SK-MEL-5 (cell line): ENCODE results near the gene PRDX3. TPM values are rescaled to one million over a fixed set of nuclear protein-coding genes. Genes with fewer than 3 reads are reported as not detected.
"Not testable (repeated sequence)": the region's sequence is repeated elsewhere in the genome, so short reads cannot be mapped to it uniquely, and the experiment has no call there.

Source experiments
- DNase-seq: peaks from one replicate; pipeline ENCODE4 v3.0.0-alpha.2; 2016; ENCODE audit warnings: low read depth, low spot score
- in situ Hi-C: cut with HindIII; loops from 2 replicates; pipeline ENCODE4 v1.10.0; 2016; ENCODE audit warnings: low sequenced_read_pairs, high pct_unique_total_duplicates, low pct_unique_long_range_greater_than_20kb
- total RNA-seq: library from RNA; depleted of rRNA; stranded (reverse); fragments of >200 nt; shearing (Covaris generic); gene quantifications from 2 replicates; pipeline ENCODE4 v1.2.3, GENCODE V29; 2014

PRDX3 gene
- total RNA-seq, 1 experiment from 2014 or later = 273 TPM

DNA sequence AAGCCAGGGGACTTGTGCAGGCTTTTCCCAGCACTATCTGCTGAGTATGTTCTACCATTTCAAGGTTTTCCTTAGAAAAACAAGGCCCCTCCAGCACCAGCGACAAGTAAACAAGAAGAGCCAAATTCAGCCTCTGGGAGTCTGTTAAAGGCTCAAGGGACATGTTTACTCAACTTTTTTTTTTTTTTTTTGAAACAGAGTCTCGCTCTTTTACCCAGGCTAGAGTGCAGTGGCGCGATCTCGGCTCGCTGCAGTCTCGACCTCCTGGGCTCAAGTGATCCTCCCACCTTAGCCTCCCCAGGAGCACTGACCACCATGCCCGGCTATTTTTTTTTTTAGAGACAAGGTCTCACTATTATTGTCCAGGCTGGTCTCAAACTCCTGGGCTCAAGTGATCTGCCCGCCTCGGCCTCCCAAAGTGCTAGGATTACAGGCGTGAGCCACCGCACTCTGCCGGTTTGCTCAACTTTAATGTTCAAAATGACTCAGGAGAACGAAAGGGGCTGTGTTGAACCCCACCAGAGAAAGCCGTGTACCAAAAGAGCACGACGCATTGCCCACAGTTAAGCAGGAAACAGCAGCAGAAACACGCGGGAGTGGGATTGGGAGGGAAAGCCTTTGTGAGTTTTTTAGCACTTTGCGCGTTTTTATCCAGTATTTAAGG, 772 bp downstream of the PRDX3 start:
- in situ Hi-C loops = no loop called here
- no peak for DNase-seq

DNA sequence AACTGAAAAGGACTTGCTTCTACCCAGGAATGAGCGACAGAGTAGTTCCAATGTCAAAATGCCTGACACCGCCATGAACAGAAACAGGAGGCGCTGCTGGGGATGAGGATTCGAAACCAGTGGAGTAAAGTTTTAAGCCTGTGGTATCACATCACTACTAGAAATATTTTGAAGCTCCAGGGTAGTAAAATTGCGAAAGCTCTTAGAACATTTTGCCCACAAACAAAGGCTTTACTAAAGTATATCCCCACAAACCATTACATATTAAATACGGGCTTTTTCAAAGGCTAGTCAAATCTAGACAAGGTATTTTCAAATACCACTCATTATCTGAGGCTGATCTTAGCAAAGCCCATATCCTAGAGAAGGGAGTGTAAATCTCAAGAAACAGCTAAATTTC, 2.4 kb downstream of the PRDX3 start:
- in situ Hi-C loops = no loop called here
- DNase-seq = no peak

DNA sequence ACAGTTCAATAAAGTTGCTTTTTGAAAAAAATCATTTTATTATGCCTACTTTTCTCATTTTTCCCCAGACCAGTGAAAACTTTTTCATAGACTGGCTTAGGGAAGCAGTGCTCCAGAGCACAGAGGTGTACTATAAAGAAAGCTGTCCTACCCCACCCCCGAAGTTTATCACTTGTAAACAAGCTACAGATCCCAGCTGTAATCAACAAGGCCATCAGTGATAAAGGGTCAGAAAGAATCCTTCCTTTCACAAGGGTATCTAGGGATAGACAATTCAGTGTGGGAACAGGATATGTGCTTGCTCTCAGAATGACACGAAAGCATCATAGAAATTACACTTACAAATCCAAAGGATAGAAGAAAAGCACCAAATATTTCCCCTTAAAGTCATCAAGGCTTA, 4.5 kb downstream of the PRDX3 start:
- no peak for DNase-seq
- in situ Hi-C loops = no loop called here

DNA sequence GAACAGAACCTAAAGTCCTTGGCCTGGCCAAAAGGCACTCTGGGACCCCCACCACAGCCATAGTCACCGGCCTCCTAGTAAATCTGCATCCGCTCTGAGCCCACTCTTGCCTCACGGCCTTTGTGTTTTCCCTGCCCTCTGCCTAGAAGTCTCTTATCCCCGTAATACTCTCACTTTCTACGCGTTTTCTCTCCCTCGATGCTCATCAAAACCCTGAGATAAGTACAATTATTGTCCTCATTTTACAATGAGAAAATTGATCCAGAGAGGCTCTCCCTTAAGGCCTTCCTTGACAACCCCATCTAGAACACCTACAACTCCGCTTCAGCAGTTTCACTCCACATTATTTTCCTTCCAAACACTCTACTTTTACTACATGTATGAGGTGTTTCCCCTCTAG, 11.6 kb downstream of the PRDX3 start:
- DNase-seq = no peak
- in situ Hi-C loops = no loop called here

DNA sequence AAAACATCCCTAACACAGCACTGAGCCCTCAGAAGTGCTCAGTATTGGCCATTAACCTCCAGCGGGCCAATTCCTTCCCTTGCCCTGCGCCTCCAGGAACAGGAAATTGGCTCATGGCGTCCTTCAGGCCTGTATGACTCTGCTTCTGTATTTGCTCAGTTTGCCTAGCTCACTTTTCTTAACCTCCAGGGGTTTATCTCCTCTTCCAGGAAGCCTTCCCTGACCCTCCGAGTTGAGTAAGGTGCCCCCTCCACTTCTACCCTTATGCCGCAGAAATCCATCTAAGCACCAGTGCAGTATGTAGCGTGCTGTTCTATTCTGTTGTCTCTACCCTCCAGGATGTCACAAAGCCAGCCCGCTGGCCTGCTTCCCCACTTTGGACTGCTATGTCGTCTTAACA, 12.0 kb downstream of the PRDX3 start:
- in situ Hi-C loops = no loop called here
- no peak for DNase-seq

DNA sequence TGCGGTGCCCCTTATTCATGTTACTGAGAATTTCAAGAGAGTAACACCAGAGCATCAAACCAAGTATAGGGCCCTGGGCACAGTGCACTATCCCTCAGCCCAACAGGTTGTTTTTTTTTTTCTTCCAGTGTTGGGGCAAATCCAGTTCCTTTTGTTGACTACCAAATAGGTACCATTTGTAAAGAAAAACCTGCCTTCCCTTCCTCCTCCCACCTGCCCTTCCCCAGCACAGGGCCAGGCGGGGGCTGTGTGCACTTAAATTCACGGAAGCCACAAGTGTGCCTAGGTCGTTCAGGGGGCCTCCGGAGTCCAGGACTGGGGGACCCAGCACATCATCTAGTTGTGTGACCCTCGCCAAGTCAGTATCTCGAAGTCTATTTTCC, 12.5 kb downstream of the PRDX3 start:
- no peak for DNase-seq
- in situ Hi-C loops = no loop called here

DNA sequence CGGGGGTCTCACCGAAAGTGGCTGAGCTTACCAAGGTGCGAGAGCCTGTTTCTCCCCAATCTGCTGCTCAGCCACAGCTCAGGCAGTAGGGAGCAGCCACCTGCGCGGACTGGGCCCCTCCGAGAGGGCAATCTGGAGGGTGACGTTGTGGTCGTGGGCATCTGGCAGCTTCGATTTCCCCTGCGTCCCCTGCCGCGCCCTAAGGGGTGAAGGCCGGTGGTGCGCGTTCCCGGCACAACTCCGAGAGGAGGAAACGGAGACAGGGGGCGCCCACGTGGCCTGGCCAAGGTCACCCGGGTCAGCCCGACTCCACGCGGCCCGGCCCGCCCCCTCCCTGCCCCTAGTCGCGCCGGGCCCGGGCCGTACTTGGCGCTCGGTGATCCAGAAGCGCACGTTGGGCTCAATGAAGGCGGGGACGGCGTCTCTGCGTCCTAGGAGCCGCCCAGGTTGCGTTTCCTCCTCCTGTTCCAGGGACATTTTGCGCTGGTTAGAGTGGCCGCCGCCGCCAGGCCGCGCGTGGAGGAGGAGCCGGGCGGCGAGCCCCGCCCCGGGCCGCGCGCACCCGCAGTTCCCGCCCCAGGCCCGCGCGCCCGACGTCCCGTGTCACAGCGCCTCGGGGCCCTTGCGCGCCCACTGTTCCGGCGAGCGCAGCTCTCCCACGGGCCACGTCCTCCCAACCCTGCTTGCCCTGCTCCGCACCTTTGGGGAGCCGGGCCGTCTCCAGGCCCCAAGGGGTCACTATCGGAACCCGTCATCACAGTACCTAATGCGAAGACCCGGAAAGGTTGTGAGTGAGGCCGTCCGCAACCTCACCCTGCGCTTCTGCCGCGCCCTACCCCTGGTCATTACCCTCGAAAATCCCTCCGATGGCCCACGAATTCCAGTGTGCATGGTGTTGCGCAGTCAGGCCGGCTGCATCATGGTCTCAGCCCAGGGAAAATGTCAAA, 13.2 kb downstream of the PRDX3 start, which contains the start of gene SFXN4:
SFXN4 (minus strand) TSS at position 544 of the 947 bp plus-strand sequence; CDS start at position 477, 67 bp downstream.
- in situ Hi-C loops = no loop called here
- DNase-seq = peak; percentile 58

DNA sequence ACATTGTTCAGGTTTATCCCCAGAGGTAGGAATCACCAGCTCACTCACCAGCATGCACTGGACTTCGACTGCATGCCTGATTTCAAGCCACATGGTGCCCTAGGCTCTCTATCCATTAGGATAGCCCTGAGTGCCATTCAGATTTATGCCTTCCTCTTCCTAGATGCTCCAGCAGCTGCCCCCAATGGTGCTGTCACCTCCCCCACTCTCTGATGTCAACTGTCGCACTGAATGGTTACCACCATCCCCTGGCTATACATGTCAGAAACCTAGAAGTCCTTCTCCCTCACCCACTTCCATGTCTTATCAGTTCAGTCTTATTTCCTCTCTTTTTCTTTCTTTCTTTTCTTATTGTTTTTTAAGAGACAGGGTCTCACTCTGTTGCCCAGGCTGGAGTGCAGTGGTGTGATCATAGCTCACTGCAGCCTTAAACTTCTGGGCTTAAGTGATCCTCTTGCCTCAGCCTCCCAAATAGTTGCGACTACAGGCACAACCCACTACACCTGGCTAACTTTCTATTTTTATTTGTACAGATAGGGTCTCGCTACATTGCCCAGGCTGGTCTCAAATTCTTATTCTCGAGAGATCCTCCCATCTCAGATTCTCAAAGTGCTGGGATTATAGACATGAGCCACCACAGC, 16.0 kb downstream of the PRDX3 start:
- in situ Hi-C loops = no loop called here
- DNase-seq = no peak

DNA sequence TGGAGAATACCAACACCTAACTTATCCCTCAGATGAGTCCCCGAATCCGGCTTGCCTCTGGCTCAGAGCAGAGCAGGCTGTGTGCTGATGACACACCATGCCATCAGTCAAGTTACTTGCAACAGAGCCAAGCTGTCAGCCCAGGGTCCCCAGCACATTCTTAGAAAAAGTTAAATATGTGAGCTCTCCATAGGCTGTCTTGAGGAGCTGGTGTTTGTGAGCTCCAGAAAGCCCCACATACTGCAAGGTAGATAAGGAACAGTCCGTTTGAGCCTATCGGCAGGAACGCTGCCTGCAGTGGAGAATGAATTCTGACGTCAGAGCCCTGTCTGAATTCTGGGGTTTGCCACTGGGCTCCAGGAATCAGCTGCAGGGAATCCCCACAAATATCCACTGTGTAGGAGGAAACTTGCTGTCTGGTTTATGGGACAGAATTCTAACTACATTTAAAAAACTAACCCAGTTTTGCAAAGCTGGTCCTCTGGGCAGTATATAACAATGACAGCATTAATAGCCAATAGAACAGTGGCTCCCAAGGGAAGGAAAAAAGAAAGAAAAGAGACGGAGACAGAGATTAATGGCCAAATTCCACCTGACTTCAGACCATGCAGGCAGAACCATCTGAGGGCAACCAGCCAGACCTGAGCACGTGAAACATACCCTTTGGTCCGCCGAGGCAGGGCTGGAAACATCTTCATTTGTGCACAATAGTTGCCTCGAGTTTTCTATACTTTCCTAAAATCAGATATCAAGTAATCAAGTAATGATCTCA, 16.7 kb downstream of the PRDX3 start:
- no peak for DNase-seq
- in situ Hi-C loops = no loop called here

DNA sequence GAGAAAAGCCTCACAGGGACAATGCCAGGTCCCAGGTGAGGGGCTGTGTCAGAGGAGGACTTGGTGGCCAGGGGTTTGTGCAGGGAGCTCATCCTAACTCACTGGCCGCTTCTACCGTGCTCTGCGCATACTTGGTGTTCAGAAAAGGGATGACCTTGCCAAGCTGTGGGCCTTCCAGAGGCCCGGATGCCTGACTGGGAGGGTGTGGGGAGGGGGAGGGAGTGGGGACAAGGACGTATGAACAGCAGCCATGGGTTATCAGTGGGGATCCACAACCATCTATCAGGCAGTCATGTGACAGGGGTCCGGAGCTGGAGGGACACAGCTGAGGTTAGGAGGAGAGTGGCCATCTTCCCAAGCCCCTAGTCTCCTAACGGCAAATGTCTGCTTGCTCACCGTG, 19.3 kb downstream of the PRDX3 start:
- DNase-seq = no peak
- in situ Hi-C loops = no loop called here

DNA sequence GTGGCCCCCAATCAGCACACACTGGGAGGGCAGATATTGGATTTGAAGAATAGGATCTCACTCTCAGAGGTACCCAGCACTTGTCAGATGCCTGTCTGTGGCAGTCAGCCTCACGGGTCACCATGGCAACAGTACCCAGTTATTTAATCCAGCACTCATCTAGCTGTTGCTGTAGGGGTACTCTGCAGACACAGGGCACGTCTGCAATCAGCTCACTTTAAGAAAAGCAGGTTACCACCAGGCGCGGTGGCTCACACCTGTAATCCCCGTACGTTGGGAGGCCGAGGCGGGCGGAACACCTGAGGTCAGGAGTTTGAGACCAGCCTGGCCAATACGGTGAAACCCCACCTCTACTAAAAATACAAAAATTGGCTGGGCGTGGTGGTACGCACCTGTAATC, 25.0 kb downstream of the PRDX3 start:
- in situ Hi-C loops = no loop called here
- no peak for DNase-seq

DNA sequence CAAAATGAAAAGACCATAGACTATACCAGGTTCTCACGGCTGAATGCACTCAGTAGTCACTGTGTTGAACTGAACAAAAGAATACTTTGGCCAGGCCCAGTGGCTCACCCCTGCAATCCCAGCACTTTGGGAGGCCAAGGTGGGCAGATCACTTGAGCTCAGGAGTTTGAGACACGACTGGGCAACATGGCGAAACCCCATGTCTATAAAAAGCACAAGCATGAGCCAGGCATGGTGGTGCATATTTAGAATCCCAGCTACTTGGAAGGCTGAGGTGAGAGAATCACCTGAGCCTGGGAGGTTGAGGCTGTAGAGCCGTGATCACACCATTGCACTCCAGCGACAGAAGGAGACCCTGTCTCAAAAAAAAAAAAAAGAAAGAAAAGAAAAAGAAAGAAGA, 25.6 kb downstream of the PRDX3 start:
- in situ Hi-C loops = no loop called here
- DNase-seq = no peak

DNA sequence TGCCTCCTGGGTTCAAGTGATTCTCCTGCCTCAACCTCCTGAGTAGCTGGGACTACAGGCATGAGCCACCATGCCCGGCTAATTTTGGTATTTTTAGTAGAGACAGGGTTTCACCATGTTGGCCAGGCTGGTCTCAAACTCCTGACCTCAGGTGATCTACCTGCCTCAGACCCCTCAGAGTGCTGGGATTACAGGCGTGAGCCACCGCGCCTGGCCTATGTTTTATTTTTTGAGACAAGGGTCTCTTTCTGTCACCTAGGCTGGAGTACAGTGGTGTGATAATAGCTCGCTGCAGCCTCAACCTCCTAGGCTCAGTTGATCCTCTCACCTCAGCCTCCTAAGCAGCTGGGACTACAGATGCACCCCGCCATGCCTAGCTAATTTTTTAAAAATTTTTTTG, 27.0 kb downstream of the PRDX3 start:
- DNase-seq, in situ Hi-C loops: not testable (repeated sequence)

DNA sequence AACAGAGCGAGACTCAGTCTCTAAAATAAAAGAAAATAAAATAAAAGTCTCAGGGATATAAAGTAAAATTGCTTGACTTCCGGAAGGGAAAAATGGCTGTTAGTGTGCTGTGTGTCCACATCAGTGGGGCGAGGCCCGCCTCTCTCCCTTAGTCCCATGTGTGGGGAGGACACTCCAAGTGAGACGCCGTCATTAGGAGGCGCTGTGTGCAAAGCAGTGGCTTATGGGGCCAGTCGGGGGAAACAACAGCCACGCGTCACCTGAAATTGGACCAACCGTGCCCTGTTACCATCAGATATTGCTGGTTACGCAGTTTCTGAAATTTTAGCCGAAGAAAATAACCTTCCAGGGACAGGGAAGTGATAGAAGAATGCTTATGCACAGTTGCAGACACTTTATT, 28.9 kb downstream of the PRDX3 start:
- peak; percentile 57 for DNase-seq

DNA sequence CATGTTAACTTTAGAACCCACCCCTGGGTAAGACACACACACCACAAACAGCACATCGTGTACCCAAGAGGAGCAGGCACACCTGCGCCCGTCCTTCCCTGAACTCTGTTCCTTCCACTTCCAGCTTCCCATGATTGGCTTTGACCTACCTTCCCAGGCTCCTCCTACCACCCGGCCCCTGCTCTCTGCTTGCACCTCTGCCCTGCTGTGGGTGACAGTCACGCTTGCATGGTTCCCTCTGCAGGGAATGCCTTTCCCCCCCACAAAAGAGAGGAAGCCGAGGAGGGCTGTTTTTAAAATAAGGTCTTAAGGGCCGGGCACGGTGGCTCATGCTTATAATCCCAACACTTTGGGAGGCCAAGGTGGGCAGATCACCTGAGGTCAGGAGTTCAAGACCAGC, 29.5 kb downstream of the PRDX3 start:
- in situ Hi-C loops = no loop called here
- no peak for DNase-seq

More for the DNA sequence above, 28.9 kb downstream of the PRDX3 start:
- in situ Hi-C loops = no loop called here

DNA sequence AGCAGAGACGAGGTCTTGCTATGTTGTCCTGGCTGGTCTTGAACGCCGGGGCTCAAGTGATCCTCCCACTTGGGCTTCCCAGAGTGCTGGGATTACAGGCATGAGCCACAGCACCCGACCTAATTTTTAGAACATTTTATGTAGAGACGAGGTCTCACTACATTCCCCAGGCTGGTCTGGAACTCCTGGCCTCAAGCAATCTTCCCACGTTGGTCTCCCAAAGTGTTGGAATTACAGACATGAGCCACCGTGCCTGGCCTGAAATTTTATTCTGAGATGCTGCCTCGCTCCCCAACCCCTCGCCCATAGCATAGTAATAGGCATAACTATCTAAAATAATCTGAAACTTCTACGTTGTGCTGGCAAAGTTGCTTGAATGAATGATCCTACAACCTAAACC, 35.0 kb downstream of the PRDX3 start:
- no peak for DNase-seq
- in situ Hi-C loops = no loop called here

DNA sequence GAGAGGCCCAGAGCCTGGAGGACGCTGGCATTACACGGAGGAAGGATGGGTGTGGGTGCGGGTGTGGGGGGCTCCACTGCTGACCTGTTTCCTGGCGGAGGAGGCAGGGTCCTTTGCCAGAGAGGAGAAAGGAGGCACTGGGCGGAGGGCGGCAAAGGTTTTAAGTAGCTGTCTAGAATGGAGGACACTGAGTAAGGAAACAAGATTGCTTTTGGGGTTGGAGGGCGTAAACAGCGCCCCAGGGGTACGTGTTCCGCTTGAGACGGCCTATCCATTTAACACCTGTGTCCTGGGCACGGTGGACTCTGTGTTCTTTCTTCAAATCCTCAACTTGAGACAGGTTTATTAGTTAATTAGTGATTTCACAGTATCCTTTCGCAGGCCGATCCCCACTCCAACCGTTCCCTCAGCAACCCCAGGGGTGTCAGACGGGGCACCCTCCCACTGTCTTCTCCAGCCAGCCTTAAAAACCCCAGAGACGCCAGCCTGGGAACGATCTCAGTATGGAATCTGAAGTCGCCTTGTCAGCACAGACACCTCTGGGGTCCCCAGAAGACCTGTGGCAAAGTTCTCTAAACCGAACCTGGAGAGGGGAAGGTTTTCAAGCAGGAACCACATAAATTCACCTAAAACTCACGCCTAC, 37.9 kb downstream of the PRDX3 start:
- no peak for DNase-seq
- in situ Hi-C loops = no loop called here
